GM12878 (cell line): ENCODE results near the gene SSH2. TPM values are rescaled to one million over a fixed set of nuclear protein-coding genes. Genes with fewer than 3 reads are reported as not detected.

Experiments
- ATAC-seq: fragments of 200-7000 bp; cut with Tn5 transposase; 3 replicates; pipeline ENCODE4 v1.9.1; 2020; ENCODE audit warnings: mild to moderate bottlenecking, moderate library complexity
- BruUV-seq: library from RNA; stranded (reverse); fragments of 400-500 nt; replicated peaks from 2 replicates; lab custom pipeline; 2021; lab: Mats Ljungman, UMichigan
- CTCF ChIA-PET: fragments of 300-600 bp; sonication (Branson Sonifier 250); formaldehyde crosslinking; extraction: SDS; loops from one replicate; lab custom pipeline; 2021; ENCODE audit warnings: inconsistent platforms; lab: Yijun Ruan, JAX
- POLR2A ChIA-PET: fragments of 350-600 bp; formaldehyde crosslinking; extraction: SDS; loops from one replicate; lab custom pipeline; 2021; ENCODE audit warnings: inconsistent platforms; lab: Charles Lee
- RAD21 ChIA-PET: fragments of 300-600 bp; sonication (Branson Sonifier 250); formaldehyde crosslinking; loops from one replicate; lab custom pipeline; 2023; ENCODE audit warnings: antibody characterized with exemption; ENCODE audit not compliant: unreplicated experiment; lab: Charles Lee
- SMC1A ChIA-PET: fragments of 300-600 bp; sonication (Branson Sonifier 250); formaldehyde crosslinking; loops from one replicate; lab custom pipeline; 2023; ENCODE audit not compliant: unreplicated experiment, uncharacterized antibody; lab: Charles Lee
- DNase-seq: peaks from one replicate; pipeline ENCODE4 v3.0.0-alpha.2; 2011; ENCODE audit warnings: low read depth, low spot score
- FAIRE-seq: peaks from 3 replicates; lab custom pipeline; 2011; peaks lifted over from hg19 to GRCh38; lab: Jason Lieb, UNC
- H2AFZ ChIP-seq: 2 replicates; pipeline ENCODE4 v1.6.0; 2011; ENCODE audit warnings: low read depth, low read length, control low read depth; ENCODE audit not compliant: control insufficient read depth
- H3K27ac ChIP-seq: 2 replicates; pipeline ENCODE4 v1.5.1; 2011; ENCODE audit warnings: control low read depth; ENCODE audit not compliant: control insufficient read depth, insufficient read depth
- H3K27me3 ChIP-seq, 2 experiments: replicated peaks in 1 of 2; 2 replicates each; pipeline versions ENCODE4 v1.6.0 to v1.6.1; 2011; ENCODE audit warnings: low read length in 1 of 2; ENCODE audit not compliant: control insufficient read depth in 2 of 2, insufficient read depth in 2 of 2
- H3K36me3 ChIP-seq, 2 experiments: 2 replicates each; pipeline ENCODE4 v1.5.1; 2011; ENCODE audit warnings: low read length in 1 of 2; ENCODE audit not compliant: control insufficient read depth in 2 of 2, insufficient read depth in 2 of 2
- H3K4me1 ChIP-seq: 2 replicates; pipeline ENCODE4 v1.6.1; 2011; ENCODE audit warnings: mild to moderate bottlenecking, low read length, moderate library complexity, mixed read lengths; ENCODE audit not compliant: control insufficient read depth, insufficient read depth
- H3K4me2 ChIP-seq: 2 replicates; pipeline ENCODE4 v1.6.0; 2011; ENCODE audit warnings: control low read depth; ENCODE audit not compliant: control insufficient read depth, insufficient read depth
- H3K4me3 ChIP-seq: fragments of 200-600 bp; sonication (generic); 2 replicates; pipeline ENCODE4 v1.5.1; 2016
- H3K79me2 ChIP-seq: 2 replicates; pipeline ENCODE4 v1.6.0; 2011; ENCODE audit warnings: low read length; ENCODE audit not compliant: control insufficient read depth, insufficient read depth
- H3K9ac ChIP-seq: 2 replicates; pipeline ENCODE4 v1.8.0; 2011; ENCODE audit warnings: low read length, control low read depth, mixed read lengths; ENCODE audit not compliant: control insufficient read depth, insufficient read depth
- H3K9me3 ChIP-seq: replicated peaks from 3 replicates; pipeline ENCODE4 v1.5.1; 2011; ENCODE audit warnings: mild to moderate bottlenecking, low read length; ENCODE audit not compliant: control insufficient read depth, insufficient read depth
- H4K20me1 ChIP-seq: 2 replicates; pipeline ENCODE4 v1.6.0; 2011; ENCODE audit not compliant: control insufficient read depth, insufficient read depth
- BACH1 ChIP-seq: fragments of 450-650 bp; IDR thresholded peaks from 2 replicates; pipeline ENCODE4 v1.6.1; 2017; ENCODE audit warnings: mild to moderate bottlenecking, borderline replicate concordance
- BRCA1 ChIP-seq: IDR thresholded peaks from 2 replicates; pipeline ENCODE4 v1.6.1; 2011; ENCODE audit warnings: low read depth, low read length, improper control_type of control experiment
- CBFB ChIP-seq: IDR thresholded peaks from 2 replicates; pipeline ENCODE4 v1.6.1; 2016; ENCODE audit warnings: antibody characterized with exemption, low read depth
- KLF5 ChIP-seq: fragments of 450-650 bp; IDR thresholded peaks from 2 replicates; pipeline ENCODE4 v1.6.1; 2014; ENCODE audit warnings: mild to moderate bottlenecking; ENCODE audit not compliant: partially characterized antibody
- MYB ChIP-seq: fragments of 150-350 bp; IDR thresholded peaks from 2 replicates; pipeline ENCODE4 v1.6.1; 2014; ENCODE audit warnings: mild to moderate bottlenecking, low read depth, low read length, borderline replicate concordance
- PAX8 ChIP-seq: fragments of 450-650 bp; IDR thresholded peaks from 2 replicates; pipeline ENCODE4 v1.6.1; 2017; ENCODE audit warnings: mild to moderate bottlenecking, moderate library complexity
- POLR2A ChIP-seq: IDR thresholded peaks from 2 replicates; pipeline ENCODE4 v1.6.1; 2011; ENCODE audit warnings: low read depth, mild to moderate bottlenecking, low read length
- POU2F2 ChIP-seq: IDR thresholded peaks from 3 replicates; pipeline ENCODE4 v1.6.1; 2011; ENCODE audit warnings: low read depth, mild to moderate bottlenecking, low read length, borderline replicate concordance
- SRF ChIP-seq, 2 experiments: IDR thresholded peaks; 2 replicates each; pipeline ENCODE4 v1.6.1; 2011; ENCODE audit warnings: low read depth in 2 of 2, low read length in 2 of 2, mild to moderate bottlenecking in 1 of 2, moderate library complexity in 1 of 2
- SUZ12 ChIP-seq: fragments of 200-600 bp; sonication (generic); IDR thresholded peaks from one replicate; pipeline ENCODE4 v1.6.1; 2018; ENCODE audit warnings: antibody characterized with exemption, mild to moderate bottlenecking; ENCODE audit not compliant: unreplicated experiment
- YY1 ChIP-seq: IDR thresholded peaks from 2 replicates; pipeline ENCODE4 v1.6.1; 2011; ENCODE audit warnings: low read depth, mild to moderate bottlenecking, low read length
- ZNF217 ChIP-seq: fragments of 450-650 bp; IDR thresholded peaks from 2 replicates; pipeline ENCODE4 v1.6.1; 2017; ENCODE audit warnings: antibody characterized with exemption, mild to moderate bottlenecking
- WGBS: methylation state at CpG from one replicate; pipeline ENCODE4 v1.1.6; 2016; ENCODE audit warnings: low lambda C conversion rate; ENCODE audit not compliant: insufficient replicate concordance, insufficient coverage; ENCODE audit errors: missing lambda C conversion rate; 5-methylcytosine and 5-hydroxymethylcytosine counted together
- in situ Hi-C: fragments of 300-500 bp; cut with MboI; formaldehyde crosslinking; loops from 9 replicates; pipeline ENCODE4 v1.14.3; 2018; ENCODE audit warnings: mixed read lengths
- intact Hi-C: fragments of 100-400 bp; cut with micrococcal nuclease; formaldehyde crosslinking; loops from one replicate; pipeline ENCODE4 v1.14.2; 2022; ENCODE audit not compliant: unreplicated experiment
- polyA plus RNA-seq, 11 experiments: library from polyadenylated mRNA; depleted of rRNA in 4 of 11; unstranded in 6 of 11; stranded (reverse) in 5 of 11; fragments of >200 nt; fragmentation: Nextera tagmentation in 4 of 11; fragmentation: Illumina TruSeq in 1 of 11; extraction: Ambion mirVana in 4 of 11; extraction: Trizol in 1 of 11; gene quantifications; 1 replicate in 1 of 11; 2 replicates in 10 of 11; pipeline versions ENCODE4 v1.2.1 to v1.2.3, GENCODE V29; 2011 to 2016; ENCODE audit warnings: inconsistent platforms in 2 of 11, missing spikeins in 2 of 11, low read depth in 1 of 11
- total RNA-seq, 4 experiments: library from RNA; depleted of rRNA in 3 of 4; stranded (reverse); fragments of >200 nt in 3 of 4; fragmentation: Illumina TruSeq in 1 of 4; extraction: Trizol in 1 of 4; gene quantifications; 2 replicates each; pipeline versions ENCODE4 v1.2.1 to v1.2.3, GENCODE V29; 2013 to 2021
- TF ChIP-seq, protein P1 (sequence below): fragments of 450-650 bp; IDR thresholded peaks from 2 replicates; pipeline ENCODE4 v1.6.1; 2017; ENCODE audit warnings: mild to moderate bottlenecking
- TF ChIP-seq, protein P2 (sequence below): IDR thresholded peaks from 2 replicates; pipeline ENCODE4 v1.6.1; 2011; ENCODE audit warnings: borderline replicate concordance, low read depth, mild to moderate bottlenecking, moderate library complexity, mixed read lengths, low read length; ENCODE audit not compliant: insufficient read depth; ENCODE audit errors: extremely low read length
- TF ChIP-seq, protein P3 (sequence below): IDR thresholded peaks from 2 replicates; pipeline ENCODE4 v1.6.1; 2012; ENCODE audit warnings: improper control_type of control experiment, low read depth, low read length; ENCODE audit not compliant: insufficient replicate concordance

SSH2 gene
- total and polyA plus RNA-seq, 10 of the 15 experiments (the other 5 are each of a cell fraction or from before 2014, with no cell fraction given): 9.3 to 65.9 (median 34.0) TPM

DNA sequence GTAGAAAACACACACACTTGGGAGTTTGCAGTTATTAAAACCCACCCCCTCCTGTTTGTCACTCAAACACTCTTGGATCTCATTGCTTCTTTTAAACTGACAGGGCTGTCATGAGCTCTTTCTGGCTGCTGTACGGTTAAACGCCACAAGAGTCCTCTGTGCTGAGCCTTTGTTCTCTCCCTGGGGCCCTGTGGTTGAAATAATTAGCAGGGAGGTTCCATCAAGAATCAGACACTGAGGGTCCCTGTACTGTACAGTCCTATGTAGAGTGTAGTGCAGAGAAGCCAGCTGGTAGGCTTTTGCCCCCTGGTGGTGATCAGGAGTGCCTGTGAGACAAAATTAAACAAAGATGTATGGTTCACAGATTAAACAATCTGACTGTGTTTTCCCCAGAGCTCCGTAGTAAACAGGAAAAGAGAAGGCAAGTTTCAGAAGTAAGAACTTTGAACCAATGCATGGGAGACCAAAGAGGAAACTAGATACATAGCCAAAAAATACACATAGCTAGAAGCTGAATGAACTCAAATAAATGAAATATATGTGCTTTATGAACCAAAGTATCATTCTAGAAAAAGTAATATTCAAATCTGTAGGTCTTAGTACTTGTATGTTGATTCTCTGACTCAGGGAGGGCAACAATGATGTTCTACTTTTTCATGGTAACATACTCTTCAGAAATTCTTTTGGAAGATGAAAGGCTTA, 1.4 kb upstream of the SSH2 start:
- peak overlapping the region; percentile 96; the same call in 1 of the 2 replicates for H3K4me3 ChIP-seq
- DNase-seq (peak; percentile 90), ATAC-seq (peak; percentile 86), FAIRE-seq (peak; percentile 81)
- no peaks in the 10 kb centered on the region for H3K36me3 ChIP-seq
- H3K27ac ChIP-seq: no peak overlapping the region
- BruUV-seq: no TSS peak
- POLR2A ChIA-PET: interaction anchor here (0.5 to 5.2 kb wide), 22 partner anchors 9 to 1958 kb away, joined by 3 to 87 read pairs (median 6); no protein-coding TSS in a partner anchor
- intact Hi-C loops: loop anchor here (1.0 to 10.0 kb wide), 7 partner anchors 63 to 351 kb away; no protein-coding TSS in a partner anchor
- SMC1A ChIA-PET: interaction anchor here (0.6 to 6.4 kb wide), 73 partner anchors 9 to 667 kb away, joined by 3 to 271 read pairs (median 5); partner anchors contain the start of gene EFCAB5
- no peak overlapping the region for H3K9ac ChIP-seq
- peaks cover 37% of the 10 kb centered on the region for H3K79me2 ChIP-seq
- H3K27me3 ChIP-seq: no peaks in the 10 kb centered on the region
- H4K20me1 ChIP-seq: no peaks in the 10 kb centered on the region
- WGBS: 0% methylated on average over 3 of the region's 3 CpGs
- RAD21 ChIA-PET: interaction anchor here (0.6 to 6.8 kb wide), 68 partner anchors 9 to 400 kb away, joined by 3 to 300 read pairs (median 6); partner anchors contain the start of genes BLMH, CORO6, EFCAB5 and TP53I13
- peak overlapping the region; percentile 95 for H3K4me2 ChIP-seq
- H3K4me1 ChIP-seq: peaks cover 4% of the 10 kb centered on the region
- CTCF ChIA-PET: interaction anchor here (0.6 to 9.0 kb wide), 76 partner anchors 9 to 1759 kb away, joined by 3 to 454 read pairs (median 5); partner anchors contain the start of gene EFCAB5
- no peaks in the 10 kb centered on the region for H3K9me3 ChIP-seq
- in situ Hi-C loops: loop anchor here (5.0 kb wide), 1 partner anchor 124 kb away; no protein-coding TSS in a partner anchor
- H2AFZ ChIP-seq: peak overlapping the region; percentile 71
- TF ChIP-seq POLR2A (no peak), PAX8 (0 out of 2 replicates have a peak, but pooled peaks have one; percentile 37), SRF (IDR thresholded peaks at IDR 0.05; ENCODE audit: low read depth in 2 of 2, low read length in 2 of 2) (no peak), CBFB (peak; percentile 48; the same call in 1 of the 2 replicates), BACH1 (peak; percentile 65; the same call in 1 of the 2 replicates), YY1 (peak; percentile 67; the same call in 1 of the 2 replicates), BRCA1 (no peak), SUZ12 (no peak), KLF5 (no peak), ZNF217 (0 out of 2 replicates have a peak, but pooled peaks have one; percentile 44), POU2F2 (peak; percentile 58; the same call in 1 of the 3 replicates), MYB (peak; percentile 3; the same call in 1 of the 2 replicates)
- TF ChIP-seq, protein P1, sequence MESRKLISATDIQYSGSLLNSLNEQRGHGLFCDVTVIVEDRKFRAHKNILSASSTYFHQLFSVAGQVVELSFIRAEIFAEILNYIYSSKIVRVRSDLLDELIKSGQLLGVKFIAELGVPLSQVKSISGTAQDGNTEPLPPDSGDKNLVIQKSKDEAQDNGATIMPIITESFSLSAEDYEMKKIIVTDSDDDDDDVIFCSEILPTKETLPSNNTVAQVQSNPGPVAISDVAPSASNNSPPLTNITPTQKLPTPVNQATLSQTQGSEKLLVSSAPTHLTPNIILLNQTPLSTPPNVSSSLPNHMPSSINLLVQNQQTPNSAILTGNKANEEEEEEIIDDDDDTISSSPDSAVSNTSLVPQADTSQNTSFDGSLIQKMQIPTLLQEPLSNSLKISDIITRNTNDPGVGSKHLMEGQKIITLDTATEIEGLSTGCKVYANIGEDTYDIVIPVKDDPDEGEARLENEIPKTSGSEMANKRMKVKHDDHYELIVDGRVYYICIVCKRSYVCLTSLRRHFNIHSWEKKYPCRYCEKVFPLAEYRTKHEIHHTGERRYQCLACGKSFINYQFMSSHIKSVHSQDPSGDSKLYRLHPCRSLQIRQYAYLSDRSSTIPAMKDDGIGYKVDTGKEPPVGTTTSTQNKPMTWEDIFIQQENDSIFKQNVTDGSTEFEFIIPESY: no peak
- TF ChIP-seq, protein P2, sequence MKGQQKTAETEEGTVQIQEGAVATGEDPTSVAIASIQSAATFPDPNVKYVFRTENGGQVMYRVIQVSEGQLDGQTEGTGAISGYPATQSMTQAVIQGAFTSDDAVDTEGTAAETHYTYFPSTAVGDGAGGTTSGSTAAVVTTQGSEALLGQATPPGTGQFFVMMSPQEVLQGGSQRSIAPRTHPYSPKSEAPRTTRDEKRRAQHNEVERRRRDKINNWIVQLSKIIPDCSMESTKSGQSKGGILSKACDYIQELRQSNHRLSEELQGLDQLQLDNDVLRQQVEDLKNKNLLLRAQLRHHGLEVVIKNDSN: no peak
- TF ChIP-seq, protein P3, sequence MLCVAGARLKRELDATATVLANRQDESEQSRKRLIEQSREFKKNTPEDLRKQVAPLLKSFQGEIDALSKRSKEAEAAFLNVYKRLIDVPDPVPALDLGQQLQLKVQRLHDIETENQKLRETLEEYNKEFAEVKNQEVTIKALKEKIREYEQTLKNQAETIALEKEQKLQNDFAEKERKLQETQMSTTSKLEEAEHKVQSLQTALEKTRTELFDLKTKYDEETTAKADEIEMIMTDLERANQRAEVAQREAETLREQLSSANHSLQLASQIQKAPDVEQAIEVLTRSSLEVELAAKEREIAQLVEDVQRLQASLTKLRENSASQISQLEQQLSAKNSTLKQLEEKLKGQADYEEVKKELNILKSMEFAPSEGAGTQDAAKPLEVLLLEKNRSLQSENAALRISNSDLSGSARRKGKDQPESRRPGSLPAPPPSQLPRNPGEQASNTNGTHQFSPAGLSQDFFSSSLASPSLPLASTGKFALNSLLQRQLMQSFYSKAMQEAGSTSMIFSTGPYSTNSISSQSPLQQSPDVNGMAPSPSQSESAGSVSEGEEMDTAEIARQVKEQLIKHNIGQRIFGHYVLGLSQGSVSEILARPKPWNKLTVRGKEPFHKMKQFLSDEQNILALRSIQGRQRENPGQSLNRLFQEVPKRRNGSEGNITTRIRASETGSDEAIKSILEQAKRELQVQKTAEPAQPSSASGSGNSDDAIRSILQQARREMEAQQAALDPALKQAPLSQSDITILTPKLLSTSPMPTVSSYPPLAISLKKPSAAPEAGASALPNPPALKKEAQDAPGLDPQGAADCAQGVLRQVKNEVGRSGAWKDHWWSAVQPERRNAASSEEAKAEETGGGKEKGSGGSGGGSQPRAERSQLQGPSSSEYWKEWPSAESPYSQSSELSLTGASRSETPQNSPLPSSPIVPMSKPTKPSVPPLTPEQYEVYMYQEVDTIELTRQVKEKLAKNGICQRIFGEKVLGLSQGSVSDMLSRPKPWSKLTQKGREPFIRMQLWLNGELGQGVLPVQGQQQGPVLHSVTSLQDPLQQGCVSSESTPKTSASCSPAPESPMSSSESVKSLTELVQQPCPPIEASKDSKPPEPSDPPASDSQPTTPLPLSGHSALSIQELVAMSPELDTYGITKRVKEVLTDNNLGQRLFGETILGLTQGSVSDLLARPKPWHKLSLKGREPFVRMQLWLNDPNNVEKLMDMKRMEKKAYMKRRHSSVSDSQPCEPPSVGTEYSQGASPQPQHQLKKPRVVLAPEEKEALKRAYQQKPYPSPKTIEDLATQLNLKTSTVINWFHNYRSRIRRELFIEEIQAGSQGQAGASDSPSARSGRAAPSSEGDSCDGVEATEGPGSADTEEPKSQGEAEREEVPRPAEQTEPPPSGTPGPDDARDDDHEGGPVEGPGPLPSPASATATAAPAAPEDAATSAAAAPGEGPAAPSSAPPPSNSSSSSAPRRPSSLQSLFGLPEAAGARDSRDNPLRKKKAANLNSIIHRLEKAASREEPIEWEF: peak; percentile 89
